ENCODE data around the gene ZNF226.
A peak's percentile ranks its signal among the peaks of the same experiment; 100 is the strongest.
"Not testable (repeated sequence)": the region's sequence is repeated elsewhere in the genome, so short reads cannot be mapped to it uniquely, and the experiment has no call there.

The ZNF226 gene

DNA sequence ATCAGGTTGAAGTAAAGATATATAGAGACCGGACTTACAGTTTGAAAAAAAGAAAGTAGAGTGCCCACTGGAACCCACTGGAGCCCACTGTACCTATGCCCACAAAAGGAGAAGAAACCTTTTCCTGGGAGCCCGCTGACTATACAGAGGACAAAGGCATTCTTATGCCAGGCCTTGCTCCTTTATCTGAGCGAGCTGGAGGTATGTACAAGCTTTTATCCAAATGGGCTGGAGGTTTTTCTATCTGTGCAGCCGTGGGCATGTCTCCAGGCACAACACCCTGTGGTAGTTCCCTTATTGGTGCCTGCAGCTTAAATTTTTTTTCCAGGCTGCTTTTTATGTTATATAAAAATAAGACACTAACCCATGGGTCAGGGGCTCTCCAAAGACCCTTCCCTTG, 15.1 kb upstream of the ZNF226 start:
- no peak overlapping the region for H3K4me3 ChIP-seq (ENCODE audit: low read depth, low read length)
- H3K27me3 ChIP-seq (replicated peaks), result no peaks in the 10 kb centered on the region
- peaks cover 54% of the 10 kb centered on the region for H3K36me3 ChIP-seq (replicated peaks)
- H3K27ac ChIP-seq, result no peak overlapping the region
- no peak for DNase-seq
- in situ Hi-C loops (cut with HindIII; ENCODE audit: low pct_ligation_motif_present, low sequenced_read_pairs), result no loop called here
- TF ChIP-seq, protein P1, sequence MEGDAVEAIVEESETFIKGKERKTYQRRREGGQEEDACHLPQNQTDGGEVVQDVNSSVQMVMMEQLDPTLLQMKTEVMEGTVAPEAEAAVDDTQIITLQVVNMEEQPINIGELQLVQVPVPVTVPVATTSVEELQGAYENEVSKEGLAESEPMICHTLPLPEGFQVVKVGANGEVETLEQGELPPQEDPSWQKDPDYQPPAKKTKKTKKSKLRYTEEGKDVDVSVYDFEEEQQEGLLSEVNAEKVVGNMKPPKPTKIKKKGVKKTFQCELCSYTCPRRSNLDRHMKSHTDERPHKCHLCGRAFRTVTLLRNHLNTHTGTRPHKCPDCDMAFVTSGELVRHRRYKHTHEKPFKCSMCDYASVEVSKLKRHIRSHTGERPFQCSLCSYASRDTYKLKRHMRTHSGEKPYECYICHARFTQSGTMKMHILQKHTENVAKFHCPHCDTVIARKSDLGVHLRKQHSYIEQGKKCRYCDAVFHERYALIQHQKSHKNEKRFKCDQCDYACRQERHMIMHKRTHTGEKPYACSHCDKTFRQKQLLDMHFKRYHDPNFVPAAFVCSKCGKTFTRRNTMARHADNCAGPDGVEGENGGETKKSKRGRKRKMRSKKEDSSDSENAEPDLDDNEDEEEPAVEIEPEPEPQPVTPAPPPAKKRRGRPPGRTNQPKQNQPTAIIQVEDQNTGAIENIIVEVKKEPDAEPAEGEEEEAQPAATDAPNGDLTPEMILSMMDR (IDR thresholded peaks at IDR 0.05; ENCODE audit: low read depth, low read length, missing control alignments), result no peak

DNA sequence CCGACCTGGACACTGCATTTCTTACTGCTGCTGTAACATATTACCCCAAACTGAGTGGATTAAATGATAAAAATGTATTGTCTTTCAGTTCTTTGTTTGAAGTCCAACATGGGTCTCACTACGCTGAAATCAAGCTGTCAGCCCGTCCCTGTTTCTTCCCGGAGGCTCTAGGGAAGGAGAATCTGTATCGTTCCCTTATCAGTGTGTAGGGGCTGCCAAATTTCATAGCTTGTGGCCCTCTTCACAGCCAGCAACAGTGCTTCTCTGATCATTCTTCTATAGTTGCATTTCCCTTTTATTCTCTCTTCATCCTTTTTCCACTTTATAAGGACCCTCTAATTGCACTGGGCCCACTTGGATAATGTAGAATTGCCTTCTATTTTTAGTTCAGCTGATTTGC, 13.4 kb upstream of the ZNF226 start:
- TF ChIP-seq, protein P1 (IDR thresholded peaks at IDR 0.05; ENCODE audit: low read depth, low read length, missing control alignments), result no peak
- in situ Hi-C loops (cut with HindIII; ENCODE audit: low pct_ligation_motif_present, low sequenced_read_pairs), result no loop called here
- Histone ChIP-seq H3K27ac (no peak overlapping the region), H3K36me3 (replicated peaks) (peaks cover 58% of the 10 kb centered on the region), H3K27me3 (replicated peaks) (no peaks in the 10 kb centered on the region), H3K4me3 (ENCODE audit: low read depth, low read length) (no peak overlapping the region)
- no peak for DNase-seq

DNA sequence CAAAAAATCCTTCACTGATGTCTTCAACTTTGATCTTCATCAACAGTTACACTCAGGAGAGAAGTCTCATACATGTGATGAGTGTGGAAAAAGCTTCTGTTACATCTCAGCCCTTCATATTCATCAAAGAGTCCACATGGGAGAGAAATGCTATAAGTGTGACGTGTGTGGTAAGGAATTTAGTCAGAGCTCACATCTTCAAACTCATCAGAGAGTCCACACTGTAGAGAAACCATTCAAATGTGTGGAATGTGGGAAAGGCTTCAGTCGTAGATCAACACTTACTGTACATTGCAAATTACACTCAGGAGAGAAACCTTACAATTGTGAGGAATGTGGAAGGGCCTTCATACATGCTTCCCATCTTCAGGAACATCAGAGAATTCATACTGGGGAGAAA, 8.4 kb upstream of the ZNF226 start:
- Histone ChIP-seq H3K27ac (no peak overlapping the region), H3K27me3 (replicated peaks) (no peaks in the 10 kb centered on the region), H3K4me3 (ENCODE audit: low read depth, low read length) (no peak overlapping the region), H3K36me3 (replicated peaks) (peaks cover 46% of the 10 kb centered on the region)
- no peak for DNase-seq
- TF ChIP-seq, protein P1 (IDR thresholded peaks at IDR 0.05; ENCODE audit: low read depth, low read length, missing control alignments), result no peak
- in situ Hi-C loops (cut with HindIII; ENCODE audit: low pct_ligation_motif_present, low sequenced_read_pairs), result no loop called here

DNA sequence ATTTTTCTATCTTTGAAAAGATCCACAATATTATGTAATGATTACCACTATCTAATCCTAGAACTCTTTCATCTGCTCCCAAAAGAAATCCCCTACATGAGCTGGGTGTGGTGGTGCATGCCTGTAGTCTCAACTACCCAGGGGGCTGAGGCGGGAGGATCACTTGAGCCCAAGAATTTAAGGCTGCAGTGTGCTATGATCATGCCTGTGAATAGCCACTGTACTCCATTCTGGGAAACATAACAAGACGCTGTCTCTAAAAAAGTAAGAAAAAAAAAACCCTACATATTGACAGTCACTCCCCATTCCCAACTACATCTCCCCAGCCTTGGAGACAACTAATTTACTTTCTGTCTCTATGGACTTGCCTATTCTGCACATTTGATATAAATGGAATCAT, 1.1 kb upstream of the ZNF226 start:
- H3K27ac ChIP-seq, result no peak overlapping the region
- H3K36me3 ChIP-seq (replicated peaks), result peaks cover 7% of the 10 kb centered on the region
- DNase-seq, result no peak
- TF ChIP-seq, protein P1 (IDR thresholded peaks at IDR 0.05; ENCODE audit: low read depth, low read length, missing control alignments), result no peak
- in situ Hi-C loops (cut with HindIII; ENCODE audit: low pct_ligation_motif_present, low sequenced_read_pairs), result no loop called here
- H3K27me3 ChIP-seq (replicated peaks), result no peaks in the 10 kb centered on the region
- H3K4me3 ChIP-seq (ENCODE audit: low read depth, low read length), result no peak overlapping the region

DNA sequence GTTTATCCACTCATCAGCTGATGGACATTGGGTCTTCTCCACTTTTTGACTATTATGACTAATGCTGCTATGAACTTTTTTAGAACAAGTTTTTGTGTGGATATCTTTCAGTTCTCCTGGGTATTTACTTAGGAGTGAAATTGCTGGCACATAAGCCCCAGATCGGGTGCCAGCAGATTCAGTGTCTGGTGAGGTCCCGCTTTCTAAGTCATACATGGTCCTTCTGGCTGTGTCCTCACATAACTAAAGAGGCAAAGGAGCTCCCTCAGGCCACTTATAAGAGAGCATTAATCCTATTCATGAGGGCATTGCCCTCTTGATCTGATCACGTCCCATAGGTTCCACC, 600 bp upstream of the ZNF226 start:
- Histone ChIP-seq H3K27ac (peak overlapping the region; percentile 30), H3K36me3 (replicated peaks) (peaks cover 10% of the 10 kb centered on the region), H3K27me3 (replicated peaks) (no peaks in the 10 kb centered on the region), H3K4me3 (ENCODE audit: low read depth, low read length) (peak overlapping the region; percentile 89)
- in situ Hi-C loops (cut with HindIII; ENCODE audit: low pct_ligation_motif_present, low sequenced_read_pairs), result no loop called here
- TF ChIP-seq, protein P1 (IDR thresholded peaks at IDR 0.05; ENCODE audit: low read depth, low read length, missing control alignments), result no peak
- no peak for DNase-seq

DNA sequence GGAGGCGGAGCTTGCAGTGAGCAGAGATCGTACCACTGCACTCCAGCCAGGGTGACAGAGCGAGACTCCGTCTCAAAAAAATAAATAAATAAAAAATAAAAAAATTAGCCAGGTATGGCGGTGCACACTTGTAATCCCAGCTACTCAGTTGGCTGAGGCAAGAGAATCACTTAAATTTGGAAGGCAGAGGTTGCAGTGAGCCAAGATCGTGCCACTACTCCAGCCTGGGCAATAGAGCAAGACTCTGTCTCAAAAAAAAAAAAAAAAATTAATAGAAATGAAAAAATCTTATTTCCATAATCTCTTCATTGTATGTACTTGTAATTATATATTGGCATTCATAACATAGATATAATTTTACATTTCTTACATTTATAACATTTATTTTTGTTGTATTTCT, 5.8 kb downstream of the ZNF226 start:
- H3K27ac ChIP-seq; H3K4me3 ChIP-seq (ENCODE audit: low read depth, low read length); H3K27me3 ChIP-seq (replicated peaks); in situ Hi-C loops (cut with HindIII; ENCODE audit: low pct_ligation_motif_present, low sequenced_read_pairs); DNase-seq: not testable (repeated sequence)
- H3K36me3 ChIP-seq (replicated peaks), result peaks cover 69% of the 10 kb centered on the region
